Mesothelial cell of epicardium (in vitro differentiated cells): ENCODE data around the gene ZC3H7A. TPM values are rescaled to one million over a fixed set of nuclear protein-coding genes. Genes with fewer than 3 reads are reported as not detected.

Experiments used
- DNase-seq, 2 experiments: peaks; one replicate each; pipeline ENCODE4 v3.0.0; 2021; ENCODE audit warnings: low spot score in 2 of 2; ENCODE audit not compliant: unreplicated experiment in 2 of 2
- H3K27ac Mint-ChIP-seq: 2 replicates; pipeline ENCODE4 v1.8.0; 2021; ENCODE audit warnings: mixed read lengths
- H3K27me3 Mint-ChIP-seq: 2 replicates; pipeline ENCODE4 v1.8.0; 2021; ENCODE audit warnings: low read depth, mixed read lengths
- H3K36me3 Mint-ChIP-seq: 2 replicates; pipeline ENCODE4 v1.8.0; 2021; ENCODE audit warnings: mixed read lengths
- H3K4me1 Mint-ChIP-seq: 2 replicates; pipeline ENCODE4 v1.8.0; 2021; ENCODE audit warnings: mixed read lengths
- H3K4me3 Mint-ChIP-seq: 2 replicates; pipeline ENCODE4 v1.8.0; 2021; ENCODE audit warnings: mild to moderate bottlenecking, moderate library complexity, mixed read lengths
- H3K9me3 Mint-ChIP-seq: 2 replicates; pipeline ENCODE4 v1.8.0; 2021; ENCODE audit warnings: mixed read lengths
- CTCF ChIP-seq: fragments of 200-600 bp; sonication (generic); IDR thresholded peaks from one replicate; pipeline ENCODE4 v1.5.0; 2021; ENCODE audit warnings: antibody characterized with exemption; ENCODE audit not compliant: unreplicated experiment
- total RNA-seq: library from RNA; stranded (reverse); gene quantifications from 3 replicates; pipeline ENCODE4 v1.2.1, GENCODE V29; 2021

Gene ZC3H7A
- total RNA-seq, 1 donor from 2014 or later = 66.7 TPM

DNA sequence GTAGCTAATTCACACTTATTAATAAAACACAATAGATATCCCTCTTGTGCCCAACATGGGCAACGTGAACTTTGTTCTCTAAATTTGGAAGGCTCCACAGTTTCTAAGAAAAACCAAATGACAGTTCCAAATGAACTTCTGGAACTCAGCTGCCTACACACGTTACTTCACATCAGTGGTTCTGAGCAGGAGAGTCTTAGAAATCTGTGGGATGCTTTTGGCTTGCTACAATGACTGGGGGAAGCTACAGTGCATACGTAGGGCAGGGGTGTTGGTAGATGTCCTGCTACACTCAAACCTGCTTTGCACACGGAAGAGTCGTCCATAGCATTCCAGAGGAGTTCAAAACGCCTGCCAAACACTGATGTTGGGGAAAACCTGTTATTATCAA, 62.4 kb downstream of the ZC3H7A start:
- no peak for TF ChIP-seq CTCF
- H3K36me3 Mint-ChIP-seq = peaks cover 14% of the 10 kb centered on the region
- H3K9me3 Mint-ChIP-seq = no peaks in the 10 kb centered on the region

GRCh38 chr16:11734025-11734652, 62.9 kb downstream of the ZC3H7A start:
- no peak for DNase-seq
- no peak overlapping the region for H3K4me3 Mint-ChIP-seq
- H3K4me1 Mint-ChIP-seq = peaks cover 9% of the 10 kb centered on the region
- TF ChIP-seq CTCF = no peak
- peaks cover 19% of the 10 kb centered on the region for H3K36me3 Mint-ChIP-seq
- no peak overlapping the region for H3K27ac Mint-ChIP-seq
- H3K27me3 Mint-ChIP-seq = no peaks in the 10 kb centered on the region
- no peaks in the 10 kb centered on the region for H3K9me3 Mint-ChIP-seq

More for the DNA sequence above, 62.4 kb downstream of the ZC3H7A start:
- H3K4me1 Mint-ChIP-seq = peaks cover 14% of the 10 kb centered on the region
- DNase-seq = no peak
- H3K27me3 Mint-ChIP-seq = no peaks in the 10 kb centered on the region
- no peak overlapping the region for H3K4me3 Mint-ChIP-seq
- H3K27ac Mint-ChIP-seq = no peak overlapping the region

GRCh38 chr16:11731222-11731621, 65.8 kb downstream of the ZC3H7A start:
- H3K9me3 Mint-ChIP-seq = no peaks in the 10 kb centered on the region
- DNase-seq = no peak
- no peaks in the 10 kb centered on the region for H3K27me3 Mint-ChIP-seq
- no peak for TF ChIP-seq CTCF
- peaks cover 17% of the 10 kb centered on the region for H3K36me3 Mint-ChIP-seq
- H3K4me1 Mint-ChIP-seq = no peaks in the 10 kb centered on the region
- H3K27ac Mint-ChIP-seq = no peak overlapping the region
- no peak overlapping the region for H3K4me3 Mint-ChIP-seq

DNA sequence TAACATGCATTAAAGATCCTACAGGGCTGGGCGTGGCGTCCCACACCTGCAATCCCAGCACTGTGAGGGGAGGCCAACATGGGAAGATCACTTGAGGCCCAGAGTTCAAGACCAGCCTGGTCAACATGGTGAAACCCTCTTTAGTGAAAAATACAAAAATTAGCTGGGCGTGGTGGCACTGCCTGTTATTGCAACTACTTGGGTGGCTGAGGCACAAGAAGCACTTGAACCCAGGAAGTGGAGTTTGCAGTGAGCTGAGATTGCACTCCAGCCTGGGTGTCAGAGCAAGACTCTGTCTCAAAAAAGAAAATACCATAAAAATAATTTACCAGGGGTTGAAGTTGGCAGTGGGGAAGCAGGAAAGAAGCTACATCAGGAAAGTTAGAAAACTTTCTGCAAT, 67.3 kb downstream of the ZC3H7A start:
- Mint-ChIP-seq H3K4me3 (no peak overlapping the region), H3K9me3 (no peaks in the 10 kb centered on the region), H3K36me3 (peaks cover 21% of the 10 kb centered on the region), H3K27me3 (no peaks in the 10 kb centered on the region), H3K27ac (no peak overlapping the region), H3K4me1 (no peaks in the 10 kb centered on the region)
- DNase-seq = no peak
- TF ChIP-seq CTCF = no peak

DNA sequence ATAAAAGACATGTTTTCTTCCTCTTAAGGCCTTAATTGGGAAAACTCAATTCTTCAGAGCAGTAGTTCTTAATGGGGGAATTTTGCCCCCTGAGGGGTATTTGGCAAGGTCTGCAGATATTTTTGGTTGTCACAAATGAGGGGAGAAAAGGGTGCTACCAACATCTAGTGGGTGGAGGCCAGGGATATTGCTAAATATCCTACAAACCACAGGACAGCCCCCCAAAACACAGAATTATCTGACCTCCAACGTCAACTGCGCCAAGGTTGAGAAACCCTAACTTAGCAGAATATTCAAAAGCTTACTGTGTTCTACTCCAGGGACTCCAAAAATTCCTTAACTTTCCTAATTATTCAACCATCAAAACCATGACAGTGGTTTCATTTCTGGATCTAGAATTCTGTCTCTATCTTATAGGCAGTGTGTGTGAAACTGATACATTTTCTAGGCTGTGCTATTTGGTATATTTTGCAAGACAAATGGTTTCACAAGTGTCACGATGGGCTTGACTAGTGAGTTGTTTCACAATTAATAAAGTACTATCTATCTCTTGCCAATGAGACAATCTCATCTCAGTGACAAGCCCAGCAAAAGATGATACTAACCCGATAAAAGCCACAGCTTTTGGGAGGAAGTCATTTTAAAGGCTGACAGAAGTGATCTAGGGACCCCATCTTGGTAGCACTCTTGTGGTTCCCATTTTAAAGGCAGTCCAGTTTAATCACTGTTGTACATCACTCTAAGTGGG, 69.1 kb downstream of the ZC3H7A start:
- Mint-ChIP-seq H3K27me3 (no peaks in the 10 kb centered on the region), H3K36me3 (peaks cover 19% of the 10 kb centered on the region), H3K27ac (no peak overlapping the region), H3K9me3 (no peaks in the 10 kb centered on the region), H3K4me3 (no peak overlapping the region), H3K4me1 (no peaks in the 10 kb centered on the region)
- DNase-seq = no peak
- no peak for TF ChIP-seq CTCF
